Lower leg skin (tissue), 4 donors: ENCODE results near the gene CDC37. TPM values are rescaled to one million over a fixed set of nuclear protein-coding genes. Genes with fewer than 3 reads are reported as not detected.

Source experiments
- DNase-seq, 2 donors: peaks; one replicate each; pipeline ENCODE4 v3.0.0-alpha.2; 2019; ENCODE audit warnings: low spot score in 2 of 2
- H3K4me3 ChIP-seq: fragments of 200-600 bp; sonication (generic); 2 replicates; pipeline ENCODE4 v1.5.1; 2017; ENCODE audit warnings: mild to moderate bottlenecking, low read depth; ENCODE audit not compliant: poor library complexity, severe bottlenecking
- CTCF ChIP-seq, 3 donors: fragments of 450-650 bp; IDR thresholded peaks; one replicate each; pipeline ENCODE4 v1.5.1; 2016; ENCODE audit warnings: antibody characterized with exemption in 3 of 3, mild to moderate bottlenecking in 3 of 3, moderate library complexity in 2 of 3
- POLR2A ChIP-seq, 2 donors: fragments of 450-650 bp; IDR thresholded peaks; one replicate each; pipeline ENCODE4 v1.6.1; 2016 to 2017; ENCODE audit warnings: antibody characterized with exemption in 2 of 2, mild to moderate bottlenecking in 1 of 2, moderate library complexity in 1 of 2
- WGBS, 2 donors: methylation state at CpG; one replicate each; pipeline ENCODE4 v1.1.5; 2018; 5-methylcytosine and 5-hydroxymethylcytosine counted together
- intact Hi-C: fragments of 100-400 bp; cut with DNase I; formaldehyde crosslinking; loops from one replicate; pipeline ENCODE4 v1.15.0; 2023; ENCODE audit warnings: low total_unique reads
- total RNA-seq, 4 donors: library from RNA; depleted of rRNA; stranded (reverse); fragments of >200 nt; gene quantifications; one replicate each; pipeline ENCODE4 v1.1.0, GENCODE V29; 2016

The CDC37 gene
- total RNA-seq, 4 donors from 2014 or later = 92.8 to 142 (median 120) TPM

- no peak overlapping the region for H3K4me3 ChIP-seq
- intact Hi-C loops = no loop called here
- peak in 1 of 2 donors; percentile 75 for DNase-seq
- TF ChIP-seq CTCF (IDR thresholded peaks at IDR 0.05) (no peak), POLR2A (IDR thresholded peaks at IDR 0.05) (no peak)
- 1 to 3% methylated on average over 21 to 25 of the region's 32 CpGs for WGBS, 2 donors
Observed at GRCh38 chr19:10418485-10419199, 15.3 kb upstream of the CDC37 start.

- no peak for DNase-seq
- intact Hi-C loops = no loop called here
- TF ChIP-seq CTCF (IDR thresholded peaks at IDR 0.05) = no peak
- no peak for TF ChIP-seq POLR2A (IDR thresholded peaks at IDR 0.05)
- H3K4me3 ChIP-seq = no peak overlapping the region
- 3 to 6% methylated on average over 3 of the region's 3 CpGs for WGBS, 2 donors
Observed at GRCh38 chr19:10418235-10418484, 14.8 kb upstream of the CDC37 start.

- WGBS, 2 donors = 1 to 8% methylated on average over 10 to 22 of the region's 30 CpGs
- intact Hi-C loops = no loop called here
- no peak for DNase-seq
- no peak overlapping the region for H3K4me3 ChIP-seq
- TF ChIP-seq POLR2A (IDR thresholded peaks at IDR 0.05) = no peak
- TF ChIP-seq CTCF (IDR thresholded peaks at IDR 0.05) = no peak
Observed at GRCh38 chr19:10417541-10418234, 14.3 kb upstream of the CDC37 start.

GRCh38 chr19:10416380-10417257, 13.3 kb upstream of the CDC37 start:
- peak in 1 of 3 donors; percentile 91 for TF ChIP-seq CTCF (IDR thresholded peaks at IDR 0.05)
- no peak for TF ChIP-seq POLR2A (IDR thresholded peaks at IDR 0.05)
- peak; percentile 64 to 95 for DNase-seq
- intact Hi-C loops = no loop called here
- H3K4me3 ChIP-seq = peak overlapping the region; percentile 11
- WGBS, 2 donors = 5 to 6% methylated on average over 39 to 67 of the region's 67 CpGs

GRCh38 chr19:10416083-10416379, 12.7 kb upstream of the CDC37 start:
- intact Hi-C loops = no loop called here
- 1 to 7% methylated on average over 9 of the region's 9 CpGs for WGBS, 2 donors
- no peak for DNase-seq
- peak overlapping the region; percentile 11 for H3K4me3 ChIP-seq
- TF ChIP-seq POLR2A (IDR thresholded peaks at IDR 0.05) = no peak
